ENCODE results near the gene PPP1R12A.

Gene PPP1R12A

GRCh38 chr12:79927772-79928474, 7.0 kb downstream of the PPP1R12A start:
- no peak for TF ChIP-seq ZFX (IDR thresholded peaks at IDR 0.05; ENCODE audit: borderline replicate concordance)
- TF ChIP-seq CTCF (IDR thresholded peaks at IDR 0.05), result no peak
- H3K27ac ChIP-seq, result no peak overlapping the region

- no peak overlapping the region for H3K27ac ChIP-seq
- TF ChIP-seq CTCF (IDR thresholded peaks at IDR 0.05) (no peak), ZFX (IDR thresholded peaks at IDR 0.05; ENCODE audit: borderline replicate concordance) (no peak)
These were observed 7.9 kb downstream of the PPP1R12A start for GRCh38 chr12:79926951-79927350.

GRCh38 chr12:79925492-79925891, 9.4 kb downstream of the PPP1R12A start:
- no peak for TF ChIP-seq ZFX (IDR thresholded peaks at IDR 0.05; ENCODE audit: borderline replicate concordance)
- no peak for TF ChIP-seq CTCF (IDR thresholded peaks at IDR 0.05)
- no peak overlapping the region for H3K27ac ChIP-seq

- TF ChIP-seq ZFX (IDR thresholded peaks at IDR 0.05; ENCODE audit: borderline replicate concordance) (no peak), CTCF (IDR thresholded peaks at IDR 0.05) (no peak)
- no peak overlapping the region for H3K27ac ChIP-seq
These were observed 13.1 kb downstream of the PPP1R12A start for GRCh38 chr12:79921786-79922185.

GRCh38 chr12:79920421-79921238, 14.3 kb downstream of the PPP1R12A start:
- H3K27ac ChIP-seq, result no peak overlapping the region
- no peak for TF ChIP-seq CTCF (IDR thresholded peaks at IDR 0.05)
- TF ChIP-seq ZFX (IDR thresholded peaks at IDR 0.05; ENCODE audit: borderline replicate concordance), result no peak

GRCh38 chr12:79919762-79920161, 15.1 kb downstream of the PPP1R12A start:
- TF ChIP-seq ZFX (IDR thresholded peaks at IDR 0.05; ENCODE audit: borderline replicate concordance) (no peak), CTCF (IDR thresholded peaks at IDR 0.05) (no peak)
- no peak overlapping the region for H3K27ac ChIP-seq

GRCh38 chr12:79916826-79917225, 18.1 kb downstream of the PPP1R12A start:
- no peak for TF ChIP-seq CTCF (IDR thresholded peaks at IDR 0.05)
- no peak for TF ChIP-seq ZFX (IDR thresholded peaks at IDR 0.05; ENCODE audit: borderline replicate concordance)
- H3K27ac ChIP-seq, result no peak overlapping the region
